GM19043 (cell line): ENCODE measurements around the gene LRBA.
"Not testable (repeated sequence)": the region's sequence is repeated elsewhere in the genome, so short reads cannot be mapped to it uniquely, and the experiment has no call there.

Experiments
- ATAC-seq: cut with Tn5 transposase; IDR thresholded peaks from one replicate; pipeline ENCODE4 v1.9.1; 2021; ENCODE audit warnings: low read depth; ENCODE audit not compliant: unreplicated experiment

The LRBA gene

GRCh38 chr4:150695162-150695561, 319.9 kb downstream of the LRBA start:
- ATAC-seq, result no peak

DNA sequence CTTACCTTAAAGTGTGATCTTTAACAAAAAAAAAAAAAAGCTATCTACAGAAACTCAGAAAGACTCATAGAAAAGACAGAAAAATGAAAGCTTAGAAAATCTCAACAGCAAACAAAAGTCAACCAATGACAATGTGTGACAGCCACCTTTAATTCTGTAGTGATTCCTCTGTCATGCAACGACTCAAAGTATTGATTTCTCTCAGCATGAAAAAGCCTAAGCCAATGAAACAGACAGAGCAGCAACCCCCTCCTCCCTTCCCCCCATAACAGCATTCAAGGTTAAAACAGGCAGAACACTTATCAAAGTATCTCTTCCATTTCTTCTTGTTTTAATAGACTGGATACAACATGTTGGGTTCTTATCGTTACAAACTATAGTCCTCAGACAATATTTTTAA, 320.6 kb downstream of the LRBA start:
- no peak for ATAC-seq

DNA sequence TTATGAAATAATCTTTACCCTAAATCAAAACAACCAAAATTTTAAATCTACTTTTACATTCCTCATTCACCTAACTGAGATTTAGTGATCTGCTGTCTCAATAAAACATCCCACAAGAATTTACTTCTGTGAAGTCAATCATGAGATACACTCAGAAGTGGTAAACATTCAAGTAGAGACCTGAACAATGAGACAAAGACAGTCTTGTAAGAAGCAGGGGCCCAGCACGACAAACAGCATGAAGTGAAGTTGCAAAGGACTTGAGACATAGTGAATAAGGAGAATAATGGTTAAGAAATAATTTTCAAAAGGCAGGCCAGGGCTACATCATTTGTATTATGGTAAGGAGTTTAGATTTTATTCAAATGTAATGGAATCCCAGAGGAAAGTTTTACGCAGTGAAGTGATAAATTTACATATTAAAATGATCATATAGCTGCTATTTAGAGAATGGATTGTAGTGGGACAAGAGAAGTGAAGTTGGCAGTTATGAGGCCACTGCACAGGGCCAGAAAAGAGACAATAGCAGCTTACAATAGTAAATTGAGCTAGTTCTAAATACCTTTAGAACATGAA, 331.2 kb downstream of the LRBA start:
- ATAC-seq, result no peak

DNA sequence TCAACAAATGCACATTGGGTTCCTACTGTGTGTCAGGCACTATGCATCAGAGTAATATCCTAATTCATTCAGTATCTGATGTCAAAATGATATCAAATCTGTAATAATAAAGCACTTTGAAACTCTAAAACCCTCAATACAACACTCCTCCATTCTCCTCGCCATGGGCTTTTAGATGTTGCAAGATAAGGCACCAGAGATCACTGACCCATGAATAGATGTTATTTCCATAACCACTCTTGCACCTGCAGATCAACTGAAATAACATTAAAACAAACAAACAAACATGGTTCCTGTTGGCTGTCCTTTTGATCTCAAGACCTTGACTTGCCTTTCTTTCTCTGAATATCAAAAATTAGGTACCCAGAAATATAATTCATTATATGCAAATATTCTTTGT, 333.0 kb downstream of the LRBA start:
- no peak for ATAC-seq

- ATAC-seq, result no peak
Measured at GRCh38 chr4:150681063-150681462, 334.0 kb downstream of the LRBA start.

- ATAC-seq, result no peak
Measured at GRCh38 chr4:150680651-150681050, 334.4 kb downstream of the LRBA start.

GRCh38 chr4:150679765-150680343, 335.2 kb downstream of the LRBA start:
- ATAC-seq, result no peak

DNA sequence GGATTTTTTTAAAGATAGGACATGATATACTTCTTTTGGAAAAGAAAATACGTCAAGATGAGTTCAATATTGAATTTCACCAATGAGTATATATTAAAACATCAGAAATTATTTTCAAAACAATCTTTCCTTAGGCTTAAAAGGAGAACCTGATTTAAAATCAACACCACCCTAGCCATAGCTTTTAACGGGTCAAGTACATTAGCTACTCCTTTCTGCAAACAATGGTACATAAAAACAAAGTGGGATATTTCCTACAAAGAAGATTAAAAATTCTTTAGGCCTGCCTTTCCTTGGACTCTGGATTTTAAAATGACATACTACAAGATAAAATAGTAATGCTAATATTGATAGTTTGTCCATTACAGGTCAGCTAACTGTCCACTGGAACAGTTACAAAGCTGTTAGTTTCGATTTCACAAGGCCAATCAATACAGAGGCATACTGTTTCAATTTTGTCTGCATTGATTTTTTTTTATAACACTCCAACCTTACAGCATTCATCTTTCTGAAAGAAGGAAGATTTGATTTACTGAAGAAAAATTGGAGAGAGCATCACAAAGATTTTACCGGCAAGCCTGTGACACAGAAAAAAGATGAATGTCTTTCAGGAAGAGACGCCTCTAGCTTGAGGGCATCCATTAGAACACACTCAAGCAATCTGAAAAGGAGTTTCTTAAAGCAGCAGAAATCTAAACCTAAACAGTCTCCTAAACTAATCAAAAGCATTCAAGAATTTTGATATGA, 335.9 kb downstream of the LRBA start:
- no peak for ATAC-seq

DNA sequence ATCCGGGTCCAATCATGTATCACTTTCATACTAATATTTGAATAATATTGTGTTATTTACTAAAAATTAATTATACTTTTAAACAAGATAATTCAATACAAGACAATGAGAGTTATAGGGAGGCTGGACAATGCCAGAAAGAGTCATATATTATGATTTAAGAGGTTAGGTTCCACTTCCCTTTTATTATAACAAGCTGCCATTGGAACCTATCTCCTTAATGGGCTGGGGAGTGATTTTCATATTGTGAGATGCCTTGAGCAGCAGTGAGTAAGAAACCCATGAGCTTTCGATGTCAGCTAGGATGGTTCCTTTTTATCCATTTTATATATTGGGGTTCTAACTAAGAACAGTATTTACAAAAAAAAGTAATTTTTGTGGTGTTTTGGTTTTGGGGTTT, 341.3 kb downstream of the LRBA start:
- no peak for ATAC-seq

- no peak for ATAC-seq
Measured at GRCh38 chr4:150668824-150669223, 346.3 kb downstream of the LRBA start.

DNA sequence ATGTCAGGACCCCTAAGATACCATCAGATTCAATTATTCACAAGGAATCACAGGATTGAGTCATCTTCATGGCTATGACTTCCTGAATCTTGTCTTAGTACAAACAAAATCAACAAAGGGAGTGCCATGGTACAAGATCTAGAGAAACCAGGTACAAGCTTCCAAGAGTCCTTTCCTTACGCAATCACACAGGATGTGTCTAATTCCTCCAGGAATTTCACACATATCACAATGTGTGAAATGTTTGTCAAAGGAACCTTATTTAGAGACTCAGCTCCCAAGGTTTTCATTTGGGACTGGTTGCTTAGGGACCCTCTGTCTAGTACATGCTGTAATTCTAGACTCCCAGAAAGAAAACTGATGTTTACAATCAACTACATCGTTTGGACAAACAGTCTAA, 350.1 kb downstream of the LRBA start:
- ATAC-seq, result no peak

DNA sequence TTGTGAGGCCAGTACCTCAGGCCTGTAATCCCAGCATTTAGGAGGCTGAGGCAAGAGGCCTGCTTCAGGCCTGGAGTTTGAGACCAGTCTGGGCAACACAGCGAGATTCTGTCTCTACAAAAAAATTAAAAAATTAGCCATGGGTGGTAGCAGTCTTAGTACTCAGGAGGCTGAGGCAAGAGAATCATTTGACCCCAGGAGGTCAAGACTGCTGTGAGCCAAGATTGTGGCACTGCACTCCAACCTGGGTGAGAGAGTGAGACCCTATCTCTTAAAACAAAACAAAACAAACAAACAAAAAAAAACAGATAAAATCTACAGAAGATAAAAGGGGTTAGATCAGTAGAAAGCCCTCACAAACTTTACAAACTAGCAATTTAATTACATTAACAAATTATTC, 352.4 kb downstream of the LRBA start:
- no peak for ATAC-seq

DNA sequence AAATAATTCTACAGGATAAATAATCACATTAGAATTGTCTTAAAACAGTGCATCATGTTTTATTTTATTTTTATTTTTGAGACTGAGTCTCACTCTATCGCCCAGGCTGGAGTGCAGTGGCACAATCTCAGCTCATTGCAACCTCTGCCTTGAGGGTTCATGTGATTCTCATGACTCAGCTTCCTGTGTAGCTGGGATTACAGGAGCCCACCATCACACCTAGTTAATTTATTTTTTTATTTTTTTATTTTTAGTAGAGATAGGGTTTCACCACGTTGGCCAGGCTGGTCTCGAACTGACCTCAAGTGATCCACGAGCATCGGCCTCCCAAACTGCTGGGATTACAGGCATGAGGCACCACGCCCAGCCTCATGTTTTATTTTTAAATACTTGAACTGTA, 353.5 kb downstream of the LRBA start:
- ATAC-seq, result not testable (repeated sequence)

- not testable (repeated sequence) for ATAC-seq
Measured at GRCh38 chr4:150658258-150658657, 356.8 kb downstream of the LRBA start.

GRCh38 chr4:150656891-150657290, 358.2 kb downstream of the LRBA start:
- no peak for ATAC-seq

DNA sequence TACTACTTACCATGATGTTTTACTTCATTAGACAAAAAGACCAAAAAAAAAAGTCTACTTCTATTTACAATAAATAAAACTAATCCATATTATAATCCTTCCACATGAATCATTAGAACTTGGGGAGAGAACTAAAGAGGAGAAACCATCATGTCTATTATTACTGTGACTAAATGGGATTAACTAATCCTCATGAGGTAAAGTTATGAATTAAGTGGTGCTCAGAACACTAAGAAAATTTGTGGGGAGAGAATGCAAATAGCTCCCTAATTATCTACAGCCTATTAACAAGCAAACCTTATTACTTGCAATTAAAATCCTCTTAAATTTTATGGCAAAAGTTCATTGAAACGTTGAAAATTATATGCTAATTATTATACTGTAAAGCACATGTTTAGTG, 364.3 kb downstream of the LRBA start:
- no peak for ATAC-seq

DNA sequence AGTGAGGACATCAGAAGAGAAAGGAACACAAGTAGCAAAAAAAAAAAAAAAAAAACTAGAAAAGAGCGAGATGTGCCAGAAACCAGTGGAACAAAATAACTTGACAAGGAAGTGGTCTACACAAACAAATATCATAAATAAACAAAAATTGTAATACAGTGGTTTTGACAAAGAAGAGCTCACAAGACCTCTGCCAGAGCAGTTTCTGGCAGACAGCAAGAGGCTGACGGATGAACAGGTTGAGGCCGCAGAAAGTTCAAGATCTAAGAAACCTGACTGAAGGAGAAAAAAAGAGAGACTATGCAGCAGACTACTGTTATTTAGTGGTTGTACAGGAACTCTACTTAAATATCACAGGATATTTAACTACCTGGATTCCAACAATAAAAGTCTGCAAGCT, 367.0 kb downstream of the LRBA start:
- ATAC-seq, result no peak

GRCh38 chr4:150647008-150647407, 368.1 kb downstream of the LRBA start:
- no peak for ATAC-seq

DNA sequence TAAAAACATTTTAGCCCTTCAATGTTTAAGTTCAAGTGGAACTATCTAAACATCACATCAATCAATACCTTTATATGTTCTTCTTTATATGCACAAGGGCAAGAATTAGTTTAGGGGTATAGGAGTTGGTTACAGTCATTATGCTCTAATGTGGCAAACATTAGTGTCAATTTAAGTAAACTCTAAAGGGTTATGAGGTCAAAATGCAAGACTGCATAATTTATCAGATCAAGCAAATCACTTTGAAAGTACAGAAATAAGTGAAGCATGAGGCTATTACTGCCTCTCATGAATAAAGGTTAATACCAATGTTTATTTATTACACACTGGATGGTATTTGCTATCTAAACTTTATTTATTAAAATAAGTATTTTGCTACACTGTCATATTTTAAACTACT, 373.5 kb downstream of the LRBA start:
- no peak for ATAC-seq

- ATAC-seq, result no peak
Measured at GRCh38 chr4:150632639-150633038, 382.4 kb downstream of the LRBA start.

GRCh38 chr4:150628073-150628472, 387.0 kb downstream of the LRBA start:
- no peak for ATAC-seq

DNA sequence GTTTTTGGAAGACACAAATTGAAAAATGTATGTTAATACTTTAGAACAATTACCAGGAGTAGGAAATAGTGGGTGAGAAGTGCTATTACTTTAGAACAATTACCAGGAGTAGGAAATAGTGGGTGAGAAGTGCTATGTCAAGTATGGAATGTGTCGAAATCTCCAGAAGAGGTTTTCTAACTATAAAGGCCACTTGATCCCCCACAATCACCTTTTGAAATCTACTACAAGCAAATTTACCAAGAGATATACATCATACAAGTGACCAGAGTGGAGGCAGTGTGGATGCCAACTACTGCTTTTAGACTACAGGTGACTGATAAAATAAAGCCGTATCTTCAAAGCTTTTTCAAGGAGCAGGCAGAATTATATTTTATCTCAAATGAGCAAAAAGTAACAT, 390.1 kb downstream of the LRBA start:
- ATAC-seq, result no peak
